ENCODE data around the gene KCNK2.
"Not testable (repeated sequence)": the region's sequence is repeated elsewhere in the genome, so short reads cannot be mapped to it uniquely, and the experiment has no call there.

Gene KCNK2

GRCh38 chr1:215160351-215160750 lies 77.8 kb downstream of the KCNK2 start:
- no peak for DNase-seq

- DNase-seq, result not testable (repeated sequence)
Measured at GRCh38 chr1:215163144-215163543, 80.6 kb downstream of the KCNK2 start.

GRCh38 chr1:215166886-215167285 lies 84.3 kb downstream of the KCNK2 start:
- no peak for DNase-seq

GRCh38 chr1:215181518-215181917 lies 99.0 kb downstream of the KCNK2 start:
- no peak for DNase-seq

GRCh38 chr1:215185067-215185620 lies 102.6 kb downstream of the KCNK2 start:
- no peak for DNase-seq

GRCh38 chr1:215188302-215188950 lies 105.9 kb downstream of the KCNK2 start:
- no peak for DNase-seq

- no peak for DNase-seq
Measured at GRCh38 chr1:215192306-215192705, 109.8 kb downstream of the KCNK2 start.

- DNase-seq, result no peak
Measured at GRCh38 chr1:215198021-215198420, 115.5 kb downstream of the KCNK2 start.

- DNase-seq, result no peak
Measured at GRCh38 chr1:215200121-215200520, 117.6 kb downstream of the KCNK2 start.

GRCh38 chr1:215201283-215201682 lies 118.7 kb downstream of the KCNK2 start:
- DNase-seq, result no peak

- DNase-seq, result no peak
Measured at GRCh38 chr1:215202868-215203267, 120.3 kb downstream of the KCNK2 start.

- no peak for DNase-seq
Measured at GRCh38 chr1:215210167-215210566, 127.6 kb downstream of the KCNK2 start.

- no peak for DNase-seq
Measured at GRCh38 chr1:215215846-215216245, 133.3 kb downstream of the KCNK2 start.

GRCh38 chr1:215219372-215219771 lies 136.8 kb downstream of the KCNK2 start:
- DNase-seq, result no peak

- no peak for DNase-seq
Measured at GRCh38 chr1:215220346-215220745, 137.8 kb downstream of the KCNK2 start.

GRCh38 chr1:215226757-215227156 lies 144.2 kb downstream of the KCNK2 start:
- no peak for DNase-seq

GRCh38 chr1:215228193-215228592 lies 145.7 kb downstream of the KCNK2 start:
- no peak for DNase-seq

GRCh38 chr1:215241451-215241850 lies 158.9 kb downstream of the KCNK2 start:
- no peak for DNase-seq

GRCh38 chr1:215243345-215244054 lies 161.0 kb downstream of the KCNK2 start:
- DNase-seq, result no peak

- DNase-seq, result no peak
Measured at GRCh38 chr1:215250913-215251312, 168.4 kb downstream of the KCNK2 start.

GRCh38 chr1:215251428-215251827 lies 168.9 kb downstream of the KCNK2 start:
- no peak for DNase-seq

GRCh38 chr1:215252164-215252563 lies 169.6 kb downstream of the KCNK2 start:
- no peak for DNase-seq

- no peak for DNase-seq
Measured at GRCh38 chr1:215256936-215257679, 174.6 kb downstream of the KCNK2 start.

GRCh38 chr1:215260711-215261110 lies 178.2 kb downstream of the KCNK2 start:
- no peak for DNase-seq
